H1 (cell line): Measurements from ENCODE around the gene GAP43.

Source experiments
- ASH2L ChIP-seq: fragments of 200-600, 300-600 bp; sonication (generic); IDR thresholded peaks from one replicate; pipeline ENCODE4 v1.7.1; 2017; ENCODE audit warnings: low read length
- BCL11A ChIP-seq, 2 experiments: IDR thresholded peaks; one replicate each; pipeline ENCODE4 v1.6.1; 2011; ENCODE audit warnings: low read depth in 2 of 2, low read length in 2 of 2, mild to moderate bottlenecking in 2 of 2
- EZH2 ChIP-seq: fragments of 200-600 bp; sonication (generic); IDR thresholded peaks from 2 replicates; pipeline ENCODE4 v1.7.1; 2012; ENCODE audit warnings: low read depth, mild to moderate bottlenecking, moderate library complexity, low read length, inconsistent platforms; ENCODE audit not compliant: severe bottlenecking
- GTF2F1 ChIP-seq: IDR thresholded peaks from 2 replicates; pipeline ENCODE4 v1.6.1; 2012; ENCODE audit warnings: low read depth, low read length, improper control_type of control experiment, borderline replicate concordance
- JUN ChIP-seq: IDR thresholded peaks from 2 replicates; pipeline ENCODE4 v1.6.1; 2011; ENCODE audit warnings: low read depth, mild to moderate bottlenecking, improper control_type of control experiment, low read length
- RXRA ChIP-seq: IDR thresholded peaks from 2 replicates; pipeline ENCODE4 v1.6.1; 2011; ENCODE audit warnings: low read depth, mild to moderate bottlenecking, low read length, moderate library complexity; ENCODE audit not compliant: insufficient read depth
- SRF ChIP-seq: IDR thresholded peaks from 2 replicates; pipeline ENCODE4 v1.6.1; 2011; ENCODE audit warnings: mild to moderate bottlenecking, low read depth, low read length, moderate library complexity
- SUZ12 ChIP-seq: fragments of 200-600 bp; sonication (generic); IDR thresholded peaks from 2 replicates; pipeline ENCODE4 v1.6.1; 2012; ENCODE audit warnings: mild to moderate bottlenecking, inconsistent platforms, low read length, moderate library complexity, mixed read lengths
- TAF7 ChIP-seq: optimal IDR thresholded peaks from 2 replicates; pipeline ENCODE3; 2011; ENCODE audit warnings: low read depth, mild to moderate bottlenecking, inconsistent platforms, low read length, moderate library complexity, borderline replicate concordance
- TF ChIP-seq, protein P1 (sequence below): IDR thresholded peaks from 2 replicates; pipeline ENCODE4 v1.6.1; 2012; ENCODE audit warnings: low read length, inconsistent platforms
- TF ChIP-seq, protein P2 (sequence below), 3 experiments: IDR thresholded peaks; 1 replicate in 2 of 3; 2 replicates in 1 of 3; pipeline versions ENCODE4 v1.5.1 to v1.6.1; 2011; ENCODE audit warnings: low read length in 3 of 3, mild to moderate bottlenecking in 3 of 3, inconsistent platforms in 2 of 3, low read depth in 1 of 3, moderate library complexity in 1 of 3; ENCODE audit not compliant: insufficient read depth in 1 of 3; ENCODE audit errors: control extremely low read depth in 1 of 3

- TF ChIP-seq JUN (no peak), EZH2 (no peak), BCL11A (IDR thresholded peaks at IDR 0.05; ENCODE audit: low read depth in 2 of 2, low read length in 2 of 2) (no peak), ASH2L (no peak), GTF2F1 (no peak), SUZ12 (no peak), SRF (no peak), TAF7 (no peak), RXRA (no peak)
- TF ChIP-seq, protein P1, sequence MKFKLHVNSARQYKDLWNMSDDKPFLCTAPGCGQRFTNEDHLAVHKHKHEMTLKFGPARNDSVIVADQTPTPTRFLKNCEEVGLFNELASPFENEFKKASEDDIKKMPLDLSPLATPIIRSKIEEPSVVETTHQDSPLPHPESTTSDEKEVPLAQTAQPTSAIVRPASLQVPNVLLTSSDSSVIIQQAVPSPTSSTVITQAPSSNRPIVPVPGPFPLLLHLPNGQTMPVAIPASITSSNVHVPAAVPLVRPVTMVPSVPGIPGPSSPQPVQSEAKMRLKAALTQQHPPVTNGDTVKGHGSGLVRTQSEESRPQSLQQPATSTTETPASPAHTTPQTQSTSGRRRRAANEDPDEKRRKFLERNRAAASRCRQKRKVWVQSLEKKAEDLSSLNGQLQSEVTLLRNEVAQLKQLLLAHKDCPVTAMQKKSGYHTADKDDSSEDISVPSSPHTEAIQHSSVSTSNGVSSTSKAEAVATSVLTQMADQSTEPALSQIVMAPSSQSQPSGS: no peak
- TF ChIP-seq, protein P2, sequence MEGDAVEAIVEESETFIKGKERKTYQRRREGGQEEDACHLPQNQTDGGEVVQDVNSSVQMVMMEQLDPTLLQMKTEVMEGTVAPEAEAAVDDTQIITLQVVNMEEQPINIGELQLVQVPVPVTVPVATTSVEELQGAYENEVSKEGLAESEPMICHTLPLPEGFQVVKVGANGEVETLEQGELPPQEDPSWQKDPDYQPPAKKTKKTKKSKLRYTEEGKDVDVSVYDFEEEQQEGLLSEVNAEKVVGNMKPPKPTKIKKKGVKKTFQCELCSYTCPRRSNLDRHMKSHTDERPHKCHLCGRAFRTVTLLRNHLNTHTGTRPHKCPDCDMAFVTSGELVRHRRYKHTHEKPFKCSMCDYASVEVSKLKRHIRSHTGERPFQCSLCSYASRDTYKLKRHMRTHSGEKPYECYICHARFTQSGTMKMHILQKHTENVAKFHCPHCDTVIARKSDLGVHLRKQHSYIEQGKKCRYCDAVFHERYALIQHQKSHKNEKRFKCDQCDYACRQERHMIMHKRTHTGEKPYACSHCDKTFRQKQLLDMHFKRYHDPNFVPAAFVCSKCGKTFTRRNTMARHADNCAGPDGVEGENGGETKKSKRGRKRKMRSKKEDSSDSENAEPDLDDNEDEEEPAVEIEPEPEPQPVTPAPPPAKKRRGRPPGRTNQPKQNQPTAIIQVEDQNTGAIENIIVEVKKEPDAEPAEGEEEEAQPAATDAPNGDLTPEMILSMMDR (IDR thresholded peaks at IDR 0.05; ENCODE audit: control extremely low read depth in 1 of 3, insufficient read depth in 1 of 3, low read depth in 1 of 3, low read length in 3 of 3): no peak
Observed at GRCh38 chr3:115644391-115644790, 21.1 kb downstream of the GAP43 start.
